ENCODE measurements around the gene CCDC88C.
A peak's percentile ranks its signal among the peaks of the same experiment; 100 is the strongest.

The CCDC88C gene

DNA sequence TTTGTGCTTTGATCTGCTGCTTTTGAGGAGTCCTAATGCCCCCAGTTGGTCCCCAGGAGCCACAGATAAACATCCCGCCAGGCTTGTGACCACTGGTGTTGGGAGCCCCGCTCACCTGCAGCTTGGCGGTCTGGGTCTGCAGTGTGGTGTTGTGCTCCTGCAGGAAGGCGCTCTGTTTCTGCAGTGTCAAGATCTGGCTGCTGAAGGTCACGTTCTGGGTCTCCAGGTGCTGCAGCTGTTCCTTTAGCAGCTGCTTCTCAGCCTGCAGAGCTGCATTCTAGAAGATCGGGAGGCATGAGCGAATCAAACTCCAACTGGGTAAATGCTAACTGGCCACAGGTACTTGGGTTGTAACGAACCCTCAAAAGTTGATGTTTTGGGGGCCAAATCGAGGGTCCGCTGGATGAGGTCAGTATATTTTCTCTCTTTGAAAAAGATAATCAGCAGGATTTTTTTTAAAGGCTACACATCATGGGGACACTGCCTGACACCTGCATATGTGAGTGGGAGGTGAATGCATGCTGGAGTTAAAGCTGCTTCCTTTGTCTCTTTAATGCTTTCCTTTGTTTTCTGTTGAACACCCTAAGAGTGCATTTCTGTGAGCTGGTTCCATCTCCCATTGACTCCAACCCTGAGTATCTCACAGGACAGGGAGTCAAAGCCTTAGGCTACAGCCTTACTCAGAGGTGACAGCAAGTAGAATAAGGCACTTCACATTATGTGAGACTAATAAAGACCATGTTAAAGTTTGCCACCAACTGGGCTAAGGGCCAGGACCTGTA lies 111.8 kb downstream of the CCDC88C start:
- TF ChIP-seq, protein P1, sequence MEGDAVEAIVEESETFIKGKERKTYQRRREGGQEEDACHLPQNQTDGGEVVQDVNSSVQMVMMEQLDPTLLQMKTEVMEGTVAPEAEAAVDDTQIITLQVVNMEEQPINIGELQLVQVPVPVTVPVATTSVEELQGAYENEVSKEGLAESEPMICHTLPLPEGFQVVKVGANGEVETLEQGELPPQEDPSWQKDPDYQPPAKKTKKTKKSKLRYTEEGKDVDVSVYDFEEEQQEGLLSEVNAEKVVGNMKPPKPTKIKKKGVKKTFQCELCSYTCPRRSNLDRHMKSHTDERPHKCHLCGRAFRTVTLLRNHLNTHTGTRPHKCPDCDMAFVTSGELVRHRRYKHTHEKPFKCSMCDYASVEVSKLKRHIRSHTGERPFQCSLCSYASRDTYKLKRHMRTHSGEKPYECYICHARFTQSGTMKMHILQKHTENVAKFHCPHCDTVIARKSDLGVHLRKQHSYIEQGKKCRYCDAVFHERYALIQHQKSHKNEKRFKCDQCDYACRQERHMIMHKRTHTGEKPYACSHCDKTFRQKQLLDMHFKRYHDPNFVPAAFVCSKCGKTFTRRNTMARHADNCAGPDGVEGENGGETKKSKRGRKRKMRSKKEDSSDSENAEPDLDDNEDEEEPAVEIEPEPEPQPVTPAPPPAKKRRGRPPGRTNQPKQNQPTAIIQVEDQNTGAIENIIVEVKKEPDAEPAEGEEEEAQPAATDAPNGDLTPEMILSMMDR (IDR thresholded peaks at IDR 0.05; ENCODE audit: low read depth, low read length), result no peak
- DNase-seq (ENCODE audit: low read depth in 2 of 2), result no peak
- no peak overlapping the region for H3K4me3 ChIP-seq (replicated peaks in 1 of 2; ENCODE audit: low read depth in 2 of 2, low read length in 2 of 2)

DNA sequence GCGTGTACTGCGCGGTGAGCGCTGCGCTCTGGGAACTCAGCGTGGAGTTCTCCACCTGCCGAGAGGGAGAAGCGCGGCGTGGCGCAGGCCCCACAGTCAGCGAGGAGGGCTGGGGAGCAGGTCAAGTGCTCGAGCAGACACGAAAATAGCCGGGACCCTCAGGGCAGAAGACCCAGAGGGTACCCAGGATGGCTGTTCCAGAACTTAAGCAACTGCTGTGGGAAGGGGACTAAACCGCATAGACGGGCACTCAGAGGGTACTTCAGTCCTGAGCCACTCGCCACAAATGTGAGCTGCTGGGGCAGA lies 113.7 kb downstream of the CCDC88C start:
- TF ChIP-seq, protein P1 (IDR thresholded peaks at IDR 0.05; ENCODE audit: low read depth, low read length), result no peak
- no peak overlapping the region for H3K4me3 ChIP-seq (replicated peaks in 1 of 2; ENCODE audit: low read depth in 2 of 2, low read length in 2 of 2)
- DNase-seq (ENCODE audit: low read depth in 2 of 2), result no peak

DNA sequence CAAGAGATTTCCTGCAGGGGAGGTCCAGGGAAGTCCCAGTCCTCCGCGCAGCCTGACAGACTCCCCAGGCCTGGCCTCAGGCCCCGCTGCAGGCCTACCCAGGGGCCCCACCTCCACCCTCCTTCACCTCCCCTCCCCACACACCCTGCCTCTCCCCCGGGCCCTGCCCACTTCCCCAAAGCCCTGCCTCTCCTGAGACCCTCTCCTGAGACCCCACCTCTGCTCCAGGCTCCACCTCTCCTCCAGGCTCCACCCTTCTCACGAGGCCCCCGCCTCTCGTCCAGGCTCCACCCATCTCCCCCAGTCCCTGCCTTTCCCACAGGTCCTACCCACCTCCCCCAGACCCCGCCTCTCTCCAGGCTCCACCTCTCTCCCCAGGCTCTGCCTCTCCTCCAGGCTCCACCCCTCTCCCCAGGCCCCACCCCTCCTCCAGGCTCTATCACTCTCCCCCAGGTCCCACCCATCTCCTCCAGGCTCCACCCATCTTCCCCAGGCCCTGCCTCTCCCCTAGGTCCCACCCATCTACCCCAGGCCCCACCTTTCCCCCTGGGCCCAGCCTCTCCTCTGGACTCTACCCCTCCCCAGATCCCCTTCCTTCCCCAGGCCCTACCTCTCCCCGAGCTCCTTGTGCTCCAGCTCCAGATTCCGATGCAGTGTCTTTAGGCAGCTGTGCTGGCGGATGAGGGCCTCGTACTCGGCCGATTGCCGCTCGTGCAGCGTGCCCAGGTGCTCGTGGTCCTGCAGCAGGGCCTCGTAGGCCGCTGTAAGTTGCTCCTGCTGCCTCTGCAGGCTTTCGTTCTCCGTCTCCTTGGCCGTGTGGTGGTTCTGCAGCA lies 114.3 kb downstream of the CCDC88C start:
- no peak overlapping the region for H3K4me3 ChIP-seq (replicated peaks in 1 of 2; ENCODE audit: low read depth in 2 of 2, low read length in 2 of 2)
- TF ChIP-seq, protein P1 (IDR thresholded peaks at IDR 0.05; ENCODE audit: low read depth, low read length), result no peak
- peak; percentile 9 to 36 for DNase-seq (ENCODE audit: low read depth in 2 of 2)

DNA sequence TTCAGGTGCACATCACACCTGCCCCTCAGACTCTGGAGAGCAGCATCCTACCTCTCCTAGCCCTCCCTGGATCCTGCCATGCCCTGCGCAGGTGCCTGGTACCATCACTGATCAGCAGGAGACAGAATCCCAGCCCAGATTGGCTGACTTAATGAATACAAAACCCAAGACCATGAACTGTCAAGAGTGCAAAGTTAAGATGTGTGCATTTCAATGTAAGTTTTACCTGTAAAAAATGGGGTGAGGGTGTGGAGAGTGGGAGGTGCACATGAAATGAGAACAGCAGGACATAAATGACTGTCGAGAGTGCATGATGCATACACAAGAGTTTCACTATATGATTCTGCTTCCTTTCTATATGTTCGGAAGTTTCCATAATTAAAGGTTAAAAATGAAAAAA lies 115.2 kb downstream of the CCDC88C start:
- H3K4me3 ChIP-seq (replicated peaks in 1 of 2; ENCODE audit: low read depth in 2 of 2, low read length in 2 of 2), result no peak overlapping the region
- TF ChIP-seq, protein P1 (IDR thresholded peaks at IDR 0.05; ENCODE audit: low read depth, low read length), result no peak
- DNase-seq (ENCODE audit: low read depth in 2 of 2), result no peak

DNA sequence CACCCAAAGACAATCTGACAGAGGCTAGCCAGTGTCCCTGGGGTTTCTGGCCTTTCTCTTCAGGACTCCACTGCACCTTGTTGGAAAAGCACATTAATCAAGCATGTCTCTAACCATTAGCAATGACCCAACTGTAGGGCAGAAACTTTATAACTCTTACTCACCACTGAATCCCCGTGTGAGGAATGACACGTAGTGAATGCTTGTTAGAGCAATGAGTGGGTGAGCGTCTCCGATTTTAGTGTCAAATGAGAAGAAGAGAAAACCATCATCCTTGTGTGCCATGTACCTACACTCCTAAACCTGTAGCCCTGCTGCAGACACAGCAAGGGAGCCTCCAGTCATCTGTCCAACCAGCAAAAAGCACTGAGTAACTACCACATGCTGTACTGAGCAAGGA lies 116.7 kb downstream of the CCDC88C start:
- H3K4me3 ChIP-seq (replicated peaks in 1 of 2; ENCODE audit: low read depth in 2 of 2, low read length in 2 of 2), result no peak overlapping the region
- TF ChIP-seq, protein P1 (IDR thresholded peaks at IDR 0.05; ENCODE audit: low read depth, low read length), result no peak
- no peak for DNase-seq (ENCODE audit: low read depth in 2 of 2)

DNA sequence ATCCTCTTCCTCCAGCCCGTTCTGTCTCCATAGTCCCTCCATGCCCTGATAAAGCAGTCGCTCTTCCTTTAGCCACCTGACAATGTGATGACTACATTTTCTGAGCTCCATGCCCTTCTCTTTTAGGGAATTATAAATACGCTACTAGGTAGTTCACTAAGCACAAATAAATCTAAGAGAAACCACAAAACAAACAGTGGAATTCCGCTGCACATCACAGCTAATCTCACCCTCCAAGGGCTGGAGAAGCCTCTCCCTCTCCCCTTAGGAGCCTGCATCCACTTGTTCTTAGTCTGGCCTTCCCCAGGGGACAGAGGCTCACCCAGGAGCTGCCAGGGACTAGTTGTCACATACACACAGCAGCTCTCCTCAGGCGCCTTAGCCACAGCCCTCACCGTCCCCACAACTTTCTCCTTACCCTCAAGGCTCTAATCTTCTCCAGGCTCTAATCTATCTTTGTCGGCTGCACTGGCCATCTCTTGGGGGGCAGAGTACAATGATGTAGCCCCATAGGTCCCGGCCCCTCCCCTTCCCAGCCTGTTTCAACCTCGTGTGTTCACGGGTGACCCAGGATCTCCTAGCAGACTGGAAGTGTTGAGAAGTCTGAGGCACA lies 117.2 kb downstream of the CCDC88C start:
- H3K4me3 ChIP-seq (replicated peaks in 1 of 2; ENCODE audit: low read depth in 2 of 2, low read length in 2 of 2), result no peak overlapping the region
- no peak for DNase-seq (ENCODE audit: low read depth in 2 of 2)
- TF ChIP-seq, protein P1 (IDR thresholded peaks at IDR 0.05; ENCODE audit: low read depth, low read length), result no peak

Data from cardiac fibroblast (primary cell).